SK-N-SH (cell line): Measurements from ENCODE around the gene FBXW11. TPM values are rescaled to one million over a fixed set of nuclear protein-coding genes. Genes with fewer than 3 reads are reported as not detected.

Source experiments
- CTCF ChIA-PET: fragments of 300-600, 350-600 bp; formaldehyde crosslinking; extraction: SDS; loops from one replicate; lab custom pipeline; 2021; lab: Yijun Ruan, JAX
- POLR2A ChIA-PET: fragments of 350-600 bp; sonication (Branson Sonifier 250); formaldehyde crosslinking; extraction: SDS; loops from one replicate; lab custom pipeline; 2020; ENCODE audit warnings: antibody characterized with exemption, inconsistent platforms; lab: Yijun Ruan, JAX
- DNase-seq: peaks from one replicate; pipeline ENCODE4 v3.0.0; 2012
- H2AFZ ChIP-seq: fragments of 200-600 bp; sonication (generic); 2 replicates; pipeline ENCODE4 v1.8.1; 2016; ENCODE audit warnings: antibody characterized with exemption, mild to moderate bottlenecking, low read depth
- H3F3A ChIP-seq: fragments of 200-600 bp; sonication (generic); replicated peaks from 2 replicates; pipeline ENCODE3; 2016; ENCODE audit warnings: antibody characterized with exemption, mild to moderate bottlenecking; ENCODE audit not compliant: insufficient read depth
- H3K27ac ChIP-seq, 2 experiments: fragments of 200-500 bp in 1 of 2; fragments of 200-600 bp in 1 of 2; sonication (Bioruptor generic) in 1 of 2; sonication (generic), shearing (Covaris generic) in 1 of 2; 2 replicates each; pipeline versions ENCODE4 v1.5.1 to v1.6.1; 2014 to 2016; ENCODE audit warnings: low read depth in 2 of 2, inconsistent platforms in 1 of 2, low read length in 1 of 2, mild to moderate bottlenecking in 1 of 2, mixed read lengths in 1 of 2
- H3K27me3 ChIP-seq: fragments of 200-600 bp; sonication (generic), shearing (Covaris generic); 2 replicates; pipeline ENCODE4 v1.6.1; 2016; ENCODE audit warnings: mixed run types; ENCODE audit not compliant: insufficient read depth
- H3K36me3 ChIP-seq, 2 experiments: fragments of 200-500 bp in 1 of 2; fragments of 200-600 bp in 1 of 2; sonication (Bioruptor generic) in 1 of 2; sonication (generic) in 1 of 2; replicated peaks in 1 of 2; 2 replicates each; pipeline versions ENCODE3 to v1.5.1; 2014 to 2016; ENCODE audit warnings: low read length in 1 of 2, mild to moderate bottlenecking in 1 of 2; ENCODE audit not compliant: insufficient read depth in 2 of 2, control insufficient read depth in 1 of 2
- H3K4me1 ChIP-seq, 2 experiments: fragments of 200-500 bp in 1 of 2; fragments of 200-600 bp in 1 of 2; sonication (Bioruptor generic) in 1 of 2; sonication (generic), shearing (Covaris generic) in 1 of 2; 2 replicates each; pipeline versions ENCODE4 v1.5.1 to v1.6.1; 2014 to 2016; ENCODE audit warnings: low read depth in 1 of 2, low read length in 1 of 2, mixed run types in 1 of 2; ENCODE audit not compliant: insufficient read depth in 2 of 2, control insufficient read depth in 1 of 2
- H3K4me2 ChIP-seq: fragments of 200-600 bp; sonication (generic), shearing (Covaris generic); 2 replicates; pipeline ENCODE4 v1.6.1; 2017; ENCODE audit warnings: mixed run types
- H3K4me3 ChIP-seq, 2 experiments: fragments of 200-500 bp in 1 of 2; fragments of 200-600 bp in 1 of 2; sonication (Bioruptor generic) in 1 of 2; sonication (generic), shearing (Covaris generic) in 1 of 2; 2 replicates each; pipeline versions ENCODE4 v1.5.1 to v1.8.1; 2014 to 2016; ENCODE audit warnings: low read depth in 2 of 2, inconsistent platforms in 1 of 2, low read length in 1 of 2, mild to moderate bottlenecking in 1 of 2, mixed read lengths in 1 of 2, moderate library complexity in 1 of 2
- H3K79me2 ChIP-seq: fragments of 200-600 bp; sonication (generic); 2 replicates; pipeline ENCODE4 v1.8.1; 2017; ENCODE audit warnings: mild to moderate bottlenecking; ENCODE audit not compliant: insufficient read depth
- H3K9ac ChIP-seq: fragments of 200-600 bp; sonication (generic); 2 replicates; pipeline ENCODE4 v1.6.1; 2017; ENCODE audit warnings: mixed run types
- H3K9me2 ChIP-seq: fragments of 200-600 bp; sonication (generic); 2 replicates; pipeline ENCODE4 v1.6.1; 2017; ENCODE audit warnings: mixed run types
- H3K9me3 ChIP-seq: fragments of 200-600 bp; sonication (generic); 2 replicates; pipeline ENCODE4 v1.6.1; 2017; ENCODE audit warnings: mixed run types, mild to moderate bottlenecking, moderate library complexity
- H4K20me1 ChIP-seq: fragments of 200-600 bp; sonication (generic); 2 replicates; pipeline ENCODE4 v1.6.1; 2017; ENCODE audit warnings: mild to moderate bottlenecking, mixed run types; ENCODE audit not compliant: insufficient read depth
- CHD2 ChIP-seq: fragments of 150-350 bp; IDR thresholded peaks from 2 replicates; pipeline ENCODE4 v1.6.1; 2018; ENCODE audit warnings: low read length; ENCODE audit not compliant: partially characterized antibody
- CTCF ChIP-seq: fragments of 200-600 bp; sonication (generic); IDR thresholded peaks from 2 replicates; pipeline ENCODE4 v1.6.1; 2017; ENCODE audit warnings: antibody characterized with exemption, mild to moderate bottlenecking, moderate library complexity
- EP300 ChIP-seq, 2 experiments: IDR thresholded peaks; 2 replicates each; pipeline versions ENCODE4 v1.4.0 to v1.6.1; 2012; ENCODE audit warnings: borderline replicate concordance in 1 of 2, low read depth in 1 of 2, low read length in 1 of 2
- EZH2phosphoT487 ChIP-seq: fragments of 200-600 bp; sonication (generic); IDR thresholded peaks from 2 replicates; pipeline ENCODE4 v1.6.1; 2017; ENCODE audit warnings: low read depth, mixed run types, mild to moderate bottlenecking, antibody characterized with exemption, moderate library complexity, borderline replicate concordance
- FOXJ3 ChIP-seq: sonication (generic); formaldehyde crosslinking; IDR thresholded peaks from 2 replicates; pipeline ENCODE4 v1.5.1; 2020; ENCODE audit warnings: mild to moderate bottlenecking, missing genetic modification reagents
- GATA2 ChIP-seq: sonication (generic); formaldehyde crosslinking; IDR thresholded peaks from 2 replicates; pipeline ENCODE4 v1.5.0; 2020; ENCODE audit warnings: mild to moderate bottlenecking, missing genetic modification reagents
- JUND ChIP-seq: IDR thresholded peaks from 2 replicates; pipeline ENCODE4 v1.4.0; 2012
- PBX3 ChIP-seq: IDR thresholded peaks from 2 replicates; pipeline ENCODE4; 2012
- POLR2AphosphoS5 ChIP-seq: IDR thresholded peaks from 2 replicates; pipeline ENCODE4 v1.6.1; 2012; ENCODE audit warnings: low read depth, low read length
- RCOR1 ChIP-seq: fragments of 150-350 bp; IDR thresholded peaks from 2 replicates; pipeline ENCODE4 v1.6.1; 2017; ENCODE audit warnings: antibody characterized with exemption, low read length
- REST ChIP-seq: IDR thresholded peaks from 2 replicates; pipeline ENCODE4 v1.6.1; 2012; ENCODE audit warnings: mild to moderate bottlenecking, low read depth, low read length, moderate library complexity
- RFX5 ChIP-seq: IDR thresholded peaks from 2 replicates; pipeline ENCODE4 v1.6.1; 2012; ENCODE audit warnings: mild to moderate bottlenecking, improper control_type of control experiment, low read length
- SMC3 ChIP-seq: IDR thresholded peaks from 2 replicates; pipeline ENCODE4 v1.6.1; 2012; ENCODE audit warnings: low read depth, low read length, improper control_type of control experiment
- TCF12 ChIP-seq: IDR thresholded peaks from 2 replicates; pipeline ENCODE4 v1.4.0; 2012
- YY1 ChIP-seq: IDR thresholded peaks from 2 replicates; pipeline ENCODE4 v1.4.0; 2012; ENCODE audit warnings: low read depth, mild to moderate bottlenecking
- WGBS: methylation state at CpG from one replicate; pipeline ENCODE4 v1.1.6; 2017; ENCODE audit warnings: low lambda C conversion rate; 5-methylcytosine and 5-hydroxymethylcytosine counted together
- polyA plus RNA-seq, 3 experiments: library from polyadenylated mRNA; depleted of rRNA; stranded (reverse); fragments of >200 nt; gene quantifications; 2 replicates each; pipeline ENCODE4 v1.2.3, GENCODE V29; 2012
- TF ChIP-seq, protein P1 (sequence below): IDR thresholded peaks from 2 replicates; pipeline ENCODE4 v1.4.0; 2012; ENCODE audit warnings: low read depth
- TF ChIP-seq, protein P2 (sequence below): IDR thresholded peaks from 2 replicates; pipeline ENCODE4 v1.4.0; 2012; ENCODE audit warnings: low read depth, borderline replicate concordance
- TF ChIP-seq, protein P3 (sequence below): fragments of 150-350 bp; IDR thresholded peaks from 2 replicates; pipeline ENCODE4 v1.6.1; 2016; ENCODE audit warnings: mild to moderate bottlenecking, low read depth, low read length
- TF ChIP-seq, protein P4 (sequence below): IDR thresholded peaks from 2 replicates; pipeline ENCODE4 v1.4.0; 2012; ENCODE audit warnings: low read depth, borderline replicate concordance

Gene FBXW11
- polyA plus RNA-seq, 1 of the 3 experiments (the other 2 are of a cell fraction), result 37.5 TPM

GRCh38 chr5:172009536-172010270, 3.3 kb upstream of the FBXW11 start:
- ChIA-PET POLR2A (no interaction called here), CTCF (interaction anchor here (0.8 to 3.8 kb wide), 5 partner anchors 31 to 284 kb away, joined by 3 to 25 read pairs (median 6); no protein-coding TSS in a partner anchor)
- no peaks in the 10 kb centered on the region for H3K36me3 ChIP-seq
- H3K4me2 ChIP-seq, result no peak overlapping the region
- peaks cover 0 to 3% of the 10 kb centered on the region in 2 experiments; a peak in 3 of 4 replicates for H3K4me1 ChIP-seq
- DNase-seq, result no peak
- H3K4me3 ChIP-seq, result no peak overlapping the region
- no peaks in the 10 kb centered on the region for H3K9me3 ChIP-seq
- no peaks in the 10 kb centered on the region for H3K9me2 ChIP-seq
- H3F3A ChIP-seq, result no peaks in the 10 kb centered on the region
- WGBS, result 70% methylated on average over 5 of the region's 5 CpGs
- H4K20me1 ChIP-seq, result peaks cover 11% of the 10 kb centered on the region
- no peak overlapping the region for H2AFZ ChIP-seq
- no peak overlapping the region for H3K9ac ChIP-seq
- no peak overlapping the region for H3K27ac ChIP-seq
- H3K27me3 ChIP-seq, result no peaks in the 10 kb centered on the region
- H3K79me2 ChIP-seq, result peaks cover 25% of the 10 kb centered on the region
- TF ChIP-seq POLR2AphosphoS5, result no peak
- TF ChIP-seq JUND, result no peak
- TF ChIP-seq RCOR1, result no peak
- TF ChIP-seq PBX3, result no peak
- no peak for TF ChIP-seq FOXJ3 (CRISPR knock-in tag)
- no peak for TF ChIP-seq EP300 (IDR thresholded peaks at IDR 0.05; ENCODE audit: borderline replicate concordance in 1 of 2, low read depth in 1 of 2, low read length in 1 of 2)
- TF ChIP-seq EZH2phosphoT487, result no peak
- TF ChIP-seq YY1, result no peak
- TF ChIP-seq CHD2, result no peak
- TF ChIP-seq SMC3, result no peak
- TF ChIP-seq CTCF, result no peak
- no peak for TF ChIP-seq GATA2
- no peak for TF ChIP-seq TCF12
- TF ChIP-seq, protein P1, sequence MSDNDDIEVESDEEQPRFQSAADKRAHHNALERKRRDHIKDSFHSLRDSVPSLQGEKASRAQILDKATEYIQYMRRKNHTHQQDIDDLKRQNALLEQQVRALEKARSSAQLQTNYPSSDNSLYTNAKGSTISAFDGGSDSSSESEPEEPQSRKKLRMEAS, result no peak
- TF ChIP-seq REST, result no peak
- TF ChIP-seq, protein P2, sequence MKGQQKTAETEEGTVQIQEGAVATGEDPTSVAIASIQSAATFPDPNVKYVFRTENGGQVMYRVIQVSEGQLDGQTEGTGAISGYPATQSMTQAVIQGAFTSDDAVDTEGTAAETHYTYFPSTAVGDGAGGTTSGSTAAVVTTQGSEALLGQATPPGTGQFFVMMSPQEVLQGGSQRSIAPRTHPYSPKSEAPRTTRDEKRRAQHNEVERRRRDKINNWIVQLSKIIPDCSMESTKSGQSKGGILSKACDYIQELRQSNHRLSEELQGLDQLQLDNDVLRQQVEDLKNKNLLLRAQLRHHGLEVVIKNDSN, result no peak
- no peak for TF ChIP-seq RFX5
- TF ChIP-seq, protein P3, sequence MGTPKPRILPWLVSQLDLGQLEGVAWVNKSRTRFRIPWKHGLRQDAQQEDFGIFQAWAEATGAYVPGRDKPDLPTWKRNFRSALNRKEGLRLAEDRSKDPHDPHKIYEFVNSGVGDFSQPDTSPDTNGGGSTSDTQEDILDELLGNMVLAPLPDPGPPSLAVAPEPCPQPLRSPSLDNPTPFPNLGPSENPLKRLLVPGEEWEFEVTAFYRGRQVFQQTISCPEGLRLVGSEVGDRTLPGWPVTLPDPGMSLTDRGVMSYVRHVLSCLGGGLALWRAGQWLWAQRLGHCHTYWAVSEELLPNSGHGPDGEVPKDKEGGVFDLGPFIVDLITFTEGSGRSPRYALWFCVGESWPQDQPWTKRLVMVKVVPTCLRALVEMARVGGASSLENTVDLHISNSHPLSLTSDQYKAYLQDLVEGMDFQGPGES, result no peak
- TF ChIP-seq, protein P4, sequence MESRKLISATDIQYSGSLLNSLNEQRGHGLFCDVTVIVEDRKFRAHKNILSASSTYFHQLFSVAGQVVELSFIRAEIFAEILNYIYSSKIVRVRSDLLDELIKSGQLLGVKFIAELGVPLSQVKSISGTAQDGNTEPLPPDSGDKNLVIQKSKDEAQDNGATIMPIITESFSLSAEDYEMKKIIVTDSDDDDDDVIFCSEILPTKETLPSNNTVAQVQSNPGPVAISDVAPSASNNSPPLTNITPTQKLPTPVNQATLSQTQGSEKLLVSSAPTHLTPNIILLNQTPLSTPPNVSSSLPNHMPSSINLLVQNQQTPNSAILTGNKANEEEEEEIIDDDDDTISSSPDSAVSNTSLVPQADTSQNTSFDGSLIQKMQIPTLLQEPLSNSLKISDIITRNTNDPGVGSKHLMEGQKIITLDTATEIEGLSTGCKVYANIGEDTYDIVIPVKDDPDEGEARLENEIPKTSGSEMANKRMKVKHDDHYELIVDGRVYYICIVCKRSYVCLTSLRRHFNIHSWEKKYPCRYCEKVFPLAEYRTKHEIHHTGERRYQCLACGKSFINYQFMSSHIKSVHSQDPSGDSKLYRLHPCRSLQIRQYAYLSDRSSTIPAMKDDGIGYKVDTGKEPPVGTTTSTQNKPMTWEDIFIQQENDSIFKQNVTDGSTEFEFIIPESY, result no peak
- TF ChIP-seq, all 33 proteins: peak for 0
